Loucy (cell line): ENCODE data around the gene TMEM247.

Source experiments
- H2AFZ ChIP-seq: fragments of 200-600 bp; sonication (generic); 2 replicates; pipeline ENCODE4 v1.6.0; 2016; ENCODE audit warnings: antibody characterized with exemption, mild to moderate bottlenecking, low read length, moderate library complexity
- H3F3A ChIP-seq: fragments of 200-600 bp; 2 replicates; pipeline ENCODE4 v1.6.0; 2016; ENCODE audit warnings: antibody characterized with exemption, low read depth, mild to moderate bottlenecking
- H3K27me3 ChIP-seq: fragments of 200-600 bp; sonication (generic); 2 replicates; pipeline ENCODE4 v1.6.1; 2014; ENCODE audit warnings: low read length, mild to moderate bottlenecking; ENCODE audit not compliant: insufficient read depth, poor library complexity, severe bottlenecking
- H3K36me3 ChIP-seq: fragments of 200-600 bp; sonication (generic); 2 replicates; pipeline ENCODE4 v1.6.1; 2016; ENCODE audit warnings: low read length; ENCODE audit not compliant: insufficient read depth
- H3K4me1 ChIP-seq: fragments of 200-600 bp; sonication (generic); 2 replicates; pipeline ENCODE4 v1.5.1; 2014; ENCODE audit warnings: low read length, mild to moderate bottlenecking; ENCODE audit not compliant: insufficient read depth, poor library complexity, severe bottlenecking
- H3K4me2 ChIP-seq: fragments of 200-600 bp; sonication (generic); 2 replicates; pipeline ENCODE4 v1.6.0; 2014; ENCODE audit warnings: antibody characterized with exemption, low read length, low read depth, mild to moderate bottlenecking; ENCODE audit not compliant: poor library complexity, severe bottlenecking
- H3K4me3 ChIP-seq: fragments of 200-600 bp; sonication (generic); 2 replicates; pipeline ENCODE4 v1.5.1; 2014; ENCODE audit warnings: low read length, mild to moderate bottlenecking, mixed read lengths; ENCODE audit not compliant: poor library complexity, severe bottlenecking
- H3K79me2 ChIP-seq: fragments of 200-600 bp; sonication (generic); 2 replicates; pipeline ENCODE4 v1.6.1; 2014; ENCODE audit warnings: low read length; ENCODE audit not compliant: insufficient read depth
- H3K9ac ChIP-seq: fragments of 200-600 bp; sonication (generic); 2 replicates; pipeline ENCODE4 v1.6.0; 2014; ENCODE audit warnings: mild to moderate bottlenecking, low read depth, low read length, moderate library complexity; ENCODE audit not compliant: poor library complexity, severe bottlenecking
- H3K9me2 ChIP-seq: fragments of 200-600 bp; sonication (generic); replicated peaks from 2 replicates; pipeline ENCODE4 v1.6.1; 2016; ENCODE audit warnings: low read depth, low read length, mixed read lengths
- H3K9me3 ChIP-seq: fragments of 200-600 bp; sonication (generic); 2 replicates; pipeline ENCODE4 v1.6.1; 2014; ENCODE audit warnings: mild to moderate bottlenecking, antibody characterized with exemption, low read length, low read depth; ENCODE audit not compliant: insufficient read depth
- H4K20me1 ChIP-seq: fragments of 200-600 bp; sonication (generic); 2 replicates; pipeline ENCODE4 v1.6.0; 2014; ENCODE audit warnings: antibody characterized with exemption, low read length, mild to moderate bottlenecking; ENCODE audit not compliant: insufficient read depth, poor library complexity, severe bottlenecking
- EZH2phosphoT487 ChIP-seq: fragments of 200-600 bp; IDR thresholded peaks from 2 replicates; pipeline ENCODE4 v1.6.1; 2018; ENCODE audit warnings: antibody characterized with exemption, mild to moderate bottlenecking, moderate library complexity, borderline replicate concordance
- TF ChIP-seq, protein P1 (sequence below): fragments of 200-600 bp; sonication (generic); conservative IDR thresholded peaks from 2 replicates; pipeline ENCODE4 v1.5.1; 2014; ENCODE audit warnings: mild to moderate bottlenecking, antibody characterized with exemption, low read length

The TMEM247 gene

DNA sequence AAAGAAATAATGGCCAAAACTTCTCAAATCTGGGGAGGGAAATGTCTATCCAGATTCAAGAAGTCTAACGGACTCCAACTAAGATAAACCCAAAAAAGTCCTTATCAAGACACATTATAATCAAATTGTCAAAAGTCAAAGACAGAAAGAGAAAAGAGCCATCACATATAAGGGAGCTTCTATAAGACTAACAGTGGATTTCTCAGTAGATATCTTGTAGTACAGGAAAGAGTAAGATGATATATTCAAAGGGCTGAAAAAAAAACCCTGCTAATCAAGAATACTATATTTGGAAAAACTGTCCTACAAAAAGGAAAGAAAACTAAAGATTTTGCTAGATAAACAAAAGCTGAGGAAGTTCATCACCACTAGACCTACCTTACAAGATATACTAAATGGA, 35.4 kb downstream of the TMEM247 start:
- H3K9ac ChIP-seq: no peak overlapping the region
- no peaks in the 10 kb centered on the region for H3K27me3 ChIP-seq
- H2AFZ ChIP-seq: no peak overlapping the region
- H3K4me1 ChIP-seq: peaks cover 6% of the 10 kb centered on the region
- no peak overlapping the region for H3K4me3 ChIP-seq
- no peak overlapping the region for H3K4me2 ChIP-seq
- H4K20me1 ChIP-seq: no peaks in the 10 kb centered on the region
- H3K79me2 ChIP-seq: no peaks in the 10 kb centered on the region
- H3K9me3 ChIP-seq: peaks cover 14% of the 10 kb centered on the region
- TF ChIP-seq EZH2phosphoT487: no peak
- TF ChIP-seq, protein P1, sequence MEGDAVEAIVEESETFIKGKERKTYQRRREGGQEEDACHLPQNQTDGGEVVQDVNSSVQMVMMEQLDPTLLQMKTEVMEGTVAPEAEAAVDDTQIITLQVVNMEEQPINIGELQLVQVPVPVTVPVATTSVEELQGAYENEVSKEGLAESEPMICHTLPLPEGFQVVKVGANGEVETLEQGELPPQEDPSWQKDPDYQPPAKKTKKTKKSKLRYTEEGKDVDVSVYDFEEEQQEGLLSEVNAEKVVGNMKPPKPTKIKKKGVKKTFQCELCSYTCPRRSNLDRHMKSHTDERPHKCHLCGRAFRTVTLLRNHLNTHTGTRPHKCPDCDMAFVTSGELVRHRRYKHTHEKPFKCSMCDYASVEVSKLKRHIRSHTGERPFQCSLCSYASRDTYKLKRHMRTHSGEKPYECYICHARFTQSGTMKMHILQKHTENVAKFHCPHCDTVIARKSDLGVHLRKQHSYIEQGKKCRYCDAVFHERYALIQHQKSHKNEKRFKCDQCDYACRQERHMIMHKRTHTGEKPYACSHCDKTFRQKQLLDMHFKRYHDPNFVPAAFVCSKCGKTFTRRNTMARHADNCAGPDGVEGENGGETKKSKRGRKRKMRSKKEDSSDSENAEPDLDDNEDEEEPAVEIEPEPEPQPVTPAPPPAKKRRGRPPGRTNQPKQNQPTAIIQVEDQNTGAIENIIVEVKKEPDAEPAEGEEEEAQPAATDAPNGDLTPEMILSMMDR: no peak
- no peaks in the 10 kb centered on the region for H3F3A ChIP-seq
- H3K9me2 ChIP-seq: no peaks in the 10 kb centered on the region
- no peaks in the 10 kb centered on the region for H3K36me3 ChIP-seq

DNA sequence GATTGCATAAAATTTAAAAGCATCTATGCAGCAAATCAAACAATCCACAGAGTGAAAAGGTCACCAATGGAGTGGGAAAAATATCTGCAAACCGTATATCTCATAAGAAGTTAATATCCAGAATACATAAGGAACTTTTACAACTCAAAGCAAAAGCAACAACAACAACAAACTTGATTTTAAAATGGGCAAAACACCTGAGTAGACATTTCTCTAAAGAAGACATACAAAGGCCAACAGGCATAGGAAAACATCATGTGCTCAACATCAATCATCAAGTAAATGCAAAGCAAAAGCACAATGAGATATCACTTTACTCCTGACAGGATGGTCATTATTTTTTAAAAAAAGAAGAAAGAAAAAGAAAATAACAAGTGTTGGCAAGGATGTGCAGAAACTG, 38.1 kb downstream of the TMEM247 start:
- Histone ChIP-seq H3K9me3 (peaks cover 14% of the 10 kb centered on the region), H3K9ac (no peak overlapping the region), H3K27me3 (no peaks in the 10 kb centered on the region), H3K36me3 (no peaks in the 10 kb centered on the region), H3F3A (no peaks in the 10 kb centered on the region), H3K4me3 (no peak overlapping the region), H2AFZ (no peak overlapping the region), H3K9me2 (no peaks in the 10 kb centered on the region), H3K79me2 (no peaks in the 10 kb centered on the region), H4K20me1 (no peaks in the 10 kb centered on the region), H3K4me2 (no peak overlapping the region), H3K4me1 (no peaks in the 10 kb centered on the region)
- TF ChIP-seq EZH2phosphoT487: no peak

DNA sequence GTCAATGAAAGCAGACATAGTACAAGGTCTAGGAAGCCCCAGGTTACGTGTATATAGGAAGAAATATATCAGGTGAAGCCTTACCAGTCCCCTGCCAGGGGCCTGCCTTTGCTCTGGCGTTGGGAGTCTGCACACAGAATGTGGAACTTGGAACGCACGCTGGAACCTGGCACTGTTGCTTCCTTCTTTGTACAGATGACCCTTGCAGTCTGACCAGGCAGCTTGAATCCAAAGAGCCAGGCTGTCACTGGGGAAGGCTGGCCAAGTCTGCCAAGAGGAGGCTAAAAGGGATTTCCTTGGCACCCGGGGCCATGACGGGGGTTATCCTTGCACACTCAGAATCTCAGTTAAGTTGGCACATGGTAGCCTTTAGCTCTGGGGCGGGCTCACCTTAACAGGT, 39.5 kb downstream of the TMEM247 start:
- Histone ChIP-seq H3F3A (no peaks in the 10 kb centered on the region), H3K79me2 (no peaks in the 10 kb centered on the region), H3K27me3 (no peaks in the 10 kb centered on the region), H3K9ac (no peak overlapping the region), H2AFZ (no peak overlapping the region), H3K4me3 (no peak overlapping the region), H3K36me3 (no peaks in the 10 kb centered on the region), H4K20me1 (no peaks in the 10 kb centered on the region), H3K4me2 (no peak overlapping the region), H3K4me1 (no peaks in the 10 kb centered on the region), H3K9me3 (peaks cover 14% of the 10 kb centered on the region), H3K9me2 (no peaks in the 10 kb centered on the region)
- TF ChIP-seq, protein P1: no peak
- no peak for TF ChIP-seq EZH2phosphoT487

DNA sequence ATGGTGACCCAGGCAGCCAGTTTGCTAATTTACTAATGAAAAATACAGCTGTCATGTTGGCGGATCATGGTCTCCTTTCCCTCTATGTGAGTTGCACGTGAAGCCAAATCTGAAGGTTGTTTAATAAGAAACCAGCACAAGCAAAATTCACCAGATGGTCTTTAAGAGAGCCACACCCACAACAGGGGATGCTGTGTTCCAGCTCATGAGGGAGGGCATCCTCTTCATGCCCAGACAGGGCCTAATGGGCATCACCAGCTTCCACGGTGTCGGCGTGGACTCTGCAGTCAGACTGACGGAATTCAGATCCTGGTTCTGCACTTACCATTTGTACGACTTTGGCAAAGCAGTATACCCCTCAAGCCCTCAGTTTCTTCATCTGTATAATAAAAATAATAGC, 39.9 kb downstream of the TMEM247 start:
- H3K4me2 ChIP-seq: no peak overlapping the region
- no peaks in the 10 kb centered on the region for H3F3A ChIP-seq
- H3K9me3 ChIP-seq: peaks cover 14% of the 10 kb centered on the region
- no peaks in the 10 kb centered on the region for H3K4me1 ChIP-seq
- TF ChIP-seq EZH2phosphoT487: no peak
- TF ChIP-seq, protein P1: no peak
- no peaks in the 10 kb centered on the region for H3K36me3 ChIP-seq
- no peaks in the 10 kb centered on the region for H3K9me2 ChIP-seq
- H3K79me2 ChIP-seq: no peaks in the 10 kb centered on the region
- no peak overlapping the region for H3K9ac ChIP-seq
- H3K27me3 ChIP-seq: no peaks in the 10 kb centered on the region
- H4K20me1 ChIP-seq: no peaks in the 10 kb centered on the region
- H2AFZ ChIP-seq: no peak overlapping the region
- no peak overlapping the region for H3K4me3 ChIP-seq
